AG08395 (cell line): ENCODE data around the gene CMYA5.
A peak's percentile ranks its signal among the peaks of the same experiment; 100 is the strongest.

Experiments
- DNase-seq: peaks from one replicate; pipeline ENCODE4 v3.0.0; 2012; ENCODE audit warnings: mixed read lengths, low spot score

The CMYA5 gene

DNA sequence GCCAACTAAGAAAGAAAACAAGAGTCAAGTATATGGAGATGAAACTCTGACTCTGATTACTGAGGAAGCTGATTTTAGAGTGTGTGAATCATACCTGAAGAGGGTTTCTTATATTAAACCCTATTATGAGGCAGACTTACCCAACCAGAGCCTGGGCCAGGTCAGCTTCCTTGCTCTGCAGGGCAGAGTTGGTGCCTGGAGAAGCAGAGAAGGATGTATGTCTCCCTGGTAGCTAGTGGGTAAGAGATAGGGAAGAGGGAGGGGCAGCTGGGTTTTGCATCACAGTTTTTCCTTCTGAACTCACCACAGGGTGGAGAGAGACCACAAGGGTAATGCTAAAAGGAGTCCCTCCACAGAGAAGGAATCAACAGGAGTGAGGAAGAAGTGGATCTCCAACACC, 104.1 kb downstream of the CMYA5 start:
- no peak for DNase-seq

- DNase-seq = no peak
These were observed 104.7 kb downstream of the CMYA5 start for GRCh38 chr5:79794347-79794746.

DNA sequence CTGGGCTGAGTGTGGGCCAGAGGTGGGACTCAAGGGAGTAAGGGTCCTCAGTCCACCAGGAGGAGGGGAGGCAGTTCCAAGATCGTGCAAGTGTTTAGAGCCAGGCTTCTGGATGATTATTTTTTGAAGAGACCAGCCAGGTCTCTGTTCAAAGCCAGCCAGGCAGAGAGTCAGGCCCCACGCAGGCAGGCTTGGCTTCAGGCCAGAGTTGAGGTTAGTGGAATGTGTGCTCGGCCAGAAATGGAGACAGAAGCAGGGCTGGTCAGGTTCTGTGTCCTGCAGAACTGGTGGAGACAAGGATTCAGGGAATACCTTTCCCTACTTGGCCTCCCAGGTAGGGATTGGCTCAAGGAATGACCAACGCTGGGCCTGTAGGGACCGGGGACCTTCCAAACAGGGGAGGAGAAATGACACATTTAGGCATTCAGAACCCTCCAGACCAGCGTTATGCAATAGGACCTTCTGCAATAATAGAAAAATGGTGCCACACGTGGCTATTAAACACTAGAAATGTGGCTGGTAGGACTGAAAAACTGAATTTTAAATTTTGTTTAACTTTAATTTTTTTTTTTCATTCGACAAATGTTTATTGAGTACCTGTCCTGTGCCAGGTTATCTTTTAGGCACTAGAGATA, 106.2 kb downstream of the CMYA5 start:
- peak; percentile 42 for DNase-seq

DNA sequence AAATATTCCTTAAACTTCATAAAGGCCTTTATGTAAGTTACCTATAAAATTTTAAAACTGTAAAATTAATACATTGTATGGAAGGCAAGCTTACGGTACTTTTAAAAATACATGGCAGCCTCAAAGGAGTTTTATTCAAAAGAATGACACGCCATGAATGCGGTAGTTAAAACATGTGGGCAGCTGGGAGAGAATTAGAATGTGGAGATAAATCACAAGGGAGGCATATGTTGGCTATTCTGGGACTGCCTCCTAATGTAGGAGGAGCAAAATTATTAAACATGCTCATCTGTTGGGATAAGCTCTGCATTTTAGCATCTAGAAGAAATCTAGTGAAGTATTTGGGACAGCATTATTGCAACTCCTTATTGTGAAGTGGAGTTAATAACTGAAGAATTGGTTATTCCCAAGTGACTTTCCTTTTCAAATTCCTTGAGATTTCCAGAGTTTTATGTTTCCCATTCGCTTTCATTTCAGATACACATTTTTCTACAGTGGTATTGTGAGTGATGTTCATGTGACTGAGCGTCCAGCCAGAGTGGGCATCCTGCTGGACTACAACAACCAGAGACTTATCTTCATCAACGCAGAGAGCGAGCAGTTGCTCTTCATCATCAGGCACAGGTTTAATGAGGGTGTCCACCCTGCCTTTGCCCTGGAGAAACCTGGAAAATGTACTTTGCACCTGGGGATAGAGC, 109.4 kb downstream of the CMYA5 start:
- no peak for DNase-seq

- no peak for DNase-seq
These were observed 111.6 kb downstream of the CMYA5 start for GRCh38 chr5:79800979-79801827.

- DNase-seq = no peak
These were observed 112.8 kb downstream of the CMYA5 start for GRCh38 chr5:79802406-79802805.

GRCh38 chr5:79803007-79803406, 113.4 kb downstream of the CMYA5 start:
- no peak for DNase-seq

- DNase-seq = peak; percentile 25
These were observed 117.1 kb downstream of the CMYA5 start for GRCh38 chr5:79806741-79807140.

DNA sequence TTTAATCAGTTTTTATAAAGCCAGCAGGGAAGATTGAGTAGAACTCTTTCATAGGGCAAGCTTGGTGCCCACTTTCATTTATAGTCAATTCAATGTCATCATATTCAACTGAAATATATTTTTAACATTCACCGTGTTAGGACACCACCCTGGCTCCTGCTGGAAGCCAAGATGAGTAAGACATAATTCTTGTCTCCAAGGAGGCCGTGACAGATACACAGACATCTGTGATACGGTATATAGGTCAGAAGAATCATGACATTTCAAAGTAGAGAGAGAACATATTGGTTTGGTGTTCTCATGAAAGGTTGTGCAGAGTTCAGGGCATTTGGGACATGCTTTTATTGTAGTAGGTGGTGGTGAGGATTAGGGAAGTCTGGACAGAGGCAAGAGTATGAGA, 120.1 kb downstream of the CMYA5 start:
- no peak for DNase-seq

DNA sequence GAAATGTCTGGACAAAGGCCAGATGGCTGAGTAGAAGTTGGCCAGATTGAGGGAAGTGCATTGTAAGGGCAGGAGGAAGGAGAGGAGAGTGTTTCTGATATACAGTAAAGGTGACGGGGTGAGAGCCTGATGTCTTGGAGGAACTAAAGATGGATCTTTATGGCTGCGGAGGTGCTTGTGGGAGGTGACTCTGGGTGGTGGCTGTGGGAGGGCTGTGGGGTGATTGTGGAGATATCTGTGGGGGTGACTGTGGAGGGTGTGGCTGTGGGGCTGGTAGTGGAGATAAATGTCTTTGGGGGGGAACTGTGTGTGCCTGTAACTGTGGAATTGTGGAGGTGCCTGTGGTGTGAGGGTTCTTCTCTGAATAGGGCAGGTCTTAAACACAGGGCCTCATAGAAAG, 121.4 kb downstream of the CMYA5 start:
- no peak for DNase-seq

DNA sequence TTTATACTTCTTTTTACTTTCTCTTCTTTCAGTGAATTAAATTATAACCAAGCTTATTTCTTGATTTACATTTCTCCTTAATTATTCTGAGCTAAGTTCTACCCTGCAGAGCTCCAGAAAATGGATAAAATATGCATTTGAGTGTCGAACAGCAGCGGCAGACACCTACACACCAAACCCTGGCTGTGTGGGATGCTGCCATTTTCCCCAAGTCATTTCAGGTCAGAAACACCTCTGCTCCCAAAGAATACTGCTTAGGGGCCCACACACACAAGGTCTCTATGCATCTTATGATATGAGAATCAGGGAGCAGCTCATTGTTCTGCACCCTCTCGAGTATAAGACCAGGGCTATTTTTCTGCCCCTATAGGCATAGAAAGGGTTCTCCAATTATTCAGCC, 122.3 kb downstream of the CMYA5 start:
- DNase-seq = no peak

GRCh38 chr5:79814699-79815098, 125.1 kb downstream of the CMYA5 start:
- DNase-seq = no peak

DNA sequence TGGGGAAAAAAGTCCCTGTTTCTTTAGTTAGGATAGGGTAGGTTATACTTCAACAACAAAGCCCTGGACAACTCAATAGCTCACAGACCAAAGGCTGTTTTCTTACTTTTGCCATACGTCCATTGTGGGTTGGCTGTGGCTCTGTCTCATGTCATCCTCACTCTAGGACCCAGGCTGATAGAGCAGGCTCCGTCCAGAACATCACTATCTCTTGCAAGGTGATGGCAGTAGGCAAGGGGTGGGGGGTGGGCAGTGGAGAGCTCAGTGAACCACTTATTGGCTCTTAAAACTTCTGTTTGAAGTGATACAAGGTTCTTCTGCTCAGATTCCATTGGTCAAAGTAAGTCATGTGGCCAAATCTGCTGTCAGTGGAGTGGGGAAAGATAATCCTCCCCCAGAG, 126.4 kb downstream of the CMYA5 start:
- no peak for DNase-seq

DNA sequence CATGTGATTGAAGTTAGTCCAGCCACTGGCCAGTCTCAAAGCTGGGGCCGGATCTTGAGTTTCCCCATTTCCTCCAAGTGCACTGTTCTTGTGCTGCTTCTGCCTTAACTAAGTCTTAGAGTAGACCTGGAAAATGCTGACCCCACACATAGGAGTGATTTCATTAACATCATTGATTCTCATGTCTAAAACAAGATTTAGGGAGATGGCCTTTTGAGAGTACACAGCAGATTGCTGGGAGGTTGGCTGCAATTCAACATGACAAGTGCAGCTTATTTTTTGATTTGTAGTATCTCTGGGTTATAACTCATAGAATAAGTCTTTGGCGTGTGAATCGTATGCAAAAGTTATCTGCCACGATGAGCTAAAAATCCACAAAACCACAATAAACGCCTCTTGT, 131.0 kb downstream of the CMYA5 start:
- no peak for DNase-seq

DNA sequence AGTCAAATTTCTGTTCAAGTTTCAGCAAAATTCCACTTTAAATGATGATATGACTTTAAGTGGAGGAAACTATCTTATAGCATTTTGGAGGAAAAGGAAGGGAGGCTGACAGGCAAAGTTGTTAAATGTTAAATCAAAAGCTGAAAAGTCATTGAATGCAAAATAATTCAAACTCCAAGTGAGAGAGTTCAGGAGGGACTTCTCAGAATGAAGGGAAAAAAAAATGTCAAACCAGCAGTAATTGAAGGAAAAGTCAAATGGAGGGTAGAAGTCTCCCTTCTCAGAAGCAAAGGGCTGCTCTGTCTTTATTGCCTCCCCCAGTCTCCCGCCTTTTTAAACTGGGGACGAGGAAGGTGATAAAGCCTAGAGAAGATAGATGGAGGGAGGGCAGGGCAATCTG, 134.8 kb downstream of the CMYA5 start:
- DNase-seq = no peak

DNA sequence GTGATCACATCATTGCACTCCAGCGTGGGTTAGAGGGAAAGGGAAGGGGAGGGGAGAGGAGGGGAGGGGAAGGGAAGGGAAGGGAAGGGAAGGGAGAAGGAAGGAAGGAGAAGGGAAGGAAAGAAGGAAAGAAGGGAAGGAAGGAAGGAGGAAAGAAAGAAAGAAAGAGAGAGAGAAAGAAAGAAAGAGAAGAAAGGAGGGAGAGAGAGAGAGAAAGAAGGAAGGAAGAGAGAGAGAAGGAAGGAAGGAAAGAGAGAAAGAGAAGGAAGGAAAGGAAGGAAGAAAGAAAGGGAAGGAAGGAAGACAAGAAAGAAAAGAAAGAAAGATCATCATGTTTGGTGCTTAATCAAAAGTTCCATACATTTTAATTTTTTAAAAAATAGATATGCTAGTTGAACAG, 136.2 kb downstream of the CMYA5 start:
- DNase-seq = no peak

DNA sequence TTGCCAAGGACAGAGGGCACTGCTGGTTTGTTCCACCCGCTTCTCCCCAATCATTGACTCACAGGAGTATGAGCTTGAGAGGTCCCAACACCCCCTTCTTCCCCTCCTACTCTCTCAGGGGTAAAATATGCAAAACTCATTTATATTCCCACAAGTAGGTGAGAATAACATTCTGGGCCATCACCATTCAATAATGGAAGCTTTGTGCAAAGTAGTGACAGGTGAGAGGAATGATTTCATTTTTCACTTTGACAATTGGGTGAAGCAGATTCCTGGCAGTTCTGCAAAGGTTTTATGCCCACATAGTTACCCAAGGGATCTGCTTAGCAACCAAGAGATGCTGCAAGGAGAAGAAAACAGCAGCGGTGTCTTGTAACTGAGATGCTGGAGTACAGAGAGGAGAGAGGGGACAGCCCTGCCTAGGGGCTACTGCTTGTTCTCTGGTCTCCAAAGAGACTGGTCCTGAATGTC, 137.6 kb downstream of the CMYA5 start:
- no peak for DNase-seq

- no peak for DNase-seq
These were observed 139.6 kb downstream of the CMYA5 start for GRCh38 chr5:79829260-79829659.

GRCh38 chr5:79831381-79832309, 142.0 kb downstream of the CMYA5 start:
- peak; percentile 52 for DNase-seq

DNA sequence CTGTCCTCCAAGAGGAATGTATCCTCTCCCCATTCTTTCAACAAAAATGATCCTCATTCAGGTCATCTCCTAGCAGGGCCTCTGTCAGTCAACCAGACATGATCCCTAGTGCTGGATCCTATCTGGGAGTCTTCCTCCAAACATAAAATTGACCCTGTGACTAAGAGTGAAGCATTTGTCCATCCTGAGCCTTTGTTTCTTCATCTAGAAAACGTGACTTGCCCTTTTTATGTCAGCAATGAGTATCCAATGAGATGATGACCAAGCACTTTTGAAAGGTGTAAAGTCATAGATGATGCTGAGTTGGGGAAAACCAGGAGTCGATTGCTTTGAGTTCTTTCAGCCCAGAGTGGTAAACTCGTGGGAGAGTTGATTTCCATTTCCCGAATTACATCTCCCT, 143.3 kb downstream of the CMYA5 start:
- no peak for DNase-seq

DNA sequence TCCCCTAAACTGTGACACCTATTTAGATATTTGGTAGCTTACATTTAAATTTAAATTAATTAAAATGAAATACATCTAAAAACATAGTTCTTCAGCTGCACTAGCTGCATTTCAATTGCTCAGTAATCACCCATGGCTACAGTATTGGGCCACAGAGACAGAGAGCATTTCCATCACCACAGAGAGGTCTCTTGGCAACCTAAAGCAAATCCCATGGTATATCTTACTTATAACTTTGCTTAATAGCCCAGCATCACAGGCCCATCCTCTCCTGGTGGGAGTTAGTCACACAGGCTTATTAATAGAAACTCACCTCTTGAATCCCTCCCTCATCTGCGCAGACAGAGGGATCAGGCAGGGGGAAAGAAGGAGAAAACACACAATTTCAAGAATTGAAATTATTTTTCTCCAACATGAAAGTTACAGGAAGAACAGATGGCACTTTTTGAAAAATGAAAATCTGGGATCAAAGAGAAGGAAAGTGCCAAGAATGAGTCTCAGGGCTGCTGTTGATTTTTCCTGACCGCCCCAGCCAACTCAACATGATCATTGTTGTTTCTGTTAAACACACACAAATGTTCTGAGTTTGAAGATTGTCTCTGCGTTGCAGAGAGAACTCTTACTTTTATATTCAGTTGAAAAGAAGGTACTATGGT, 144.6 kb downstream of the CMYA5 start:
- DNase-seq = no peak
